Left forelimb (tissue), 1 donor: ENCODE measurements around the gene IKZF3.
"Not testable (repeated sequence)": the region's sequence is repeated elsewhere in the genome, so short reads cannot be mapped to it uniquely, and the experiment has no call there.

Source experiments
- DNase-seq: peaks from one replicate; pipeline ENCODE4 v3.0.0-alpha.2; 2018; ENCODE audit warnings: low spot score

IKZF3 gene

DNA sequence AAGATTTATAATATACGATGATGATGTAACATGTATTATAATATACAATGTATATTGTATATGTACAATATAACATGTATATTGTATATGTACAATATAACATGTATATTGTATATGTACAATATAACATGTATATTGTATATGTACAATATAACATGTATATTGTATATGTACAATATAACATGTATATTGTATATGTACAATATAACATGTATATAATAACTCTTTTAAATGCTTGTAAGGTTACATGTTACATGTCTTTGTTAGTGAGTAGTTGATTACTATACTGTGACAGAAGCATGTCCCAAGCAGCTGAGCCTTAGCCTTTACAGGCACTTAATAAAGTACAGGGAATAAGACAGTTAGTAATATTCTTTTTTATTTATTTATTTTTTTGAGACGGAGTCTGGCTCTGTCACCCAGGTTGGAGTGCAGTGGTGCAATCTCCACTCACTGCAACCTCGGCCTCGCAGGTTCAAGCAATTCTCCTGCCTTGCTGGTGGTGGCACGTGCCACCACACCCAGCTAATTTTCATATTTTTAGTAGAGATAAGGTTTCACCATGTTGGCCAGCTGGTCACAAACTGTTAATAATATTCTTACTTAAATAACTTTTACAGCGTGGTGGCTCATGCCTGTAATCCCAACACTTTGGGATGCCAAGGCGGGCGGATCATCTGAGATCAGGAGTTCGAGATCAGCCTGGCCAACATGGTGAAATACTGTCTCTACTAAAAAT is 8.0 kb downstream of the IKZF3 start:
- not testable (repeated sequence) for DNase-seq

DNA sequence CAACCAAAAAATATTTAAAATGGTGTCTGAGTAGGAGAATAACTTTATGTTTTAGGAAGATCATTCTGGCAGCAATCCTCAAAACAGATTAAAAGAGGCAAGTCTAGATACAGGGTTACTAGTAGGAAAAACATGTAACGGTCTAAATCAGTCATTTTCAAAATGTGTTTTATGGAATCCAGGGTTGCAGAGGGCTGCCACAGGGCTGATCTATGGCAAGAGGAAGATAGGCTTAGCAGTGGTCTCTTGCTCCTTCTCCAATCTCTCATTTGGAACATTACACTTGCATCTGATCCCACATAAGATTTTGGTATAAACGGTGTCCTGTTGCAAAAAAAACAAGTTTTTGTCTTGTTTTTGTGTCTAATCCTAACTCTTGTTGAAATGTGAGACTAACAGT is 9.2 kb downstream of the IKZF3 start:
- DNase-seq, result no peak

DNA sequence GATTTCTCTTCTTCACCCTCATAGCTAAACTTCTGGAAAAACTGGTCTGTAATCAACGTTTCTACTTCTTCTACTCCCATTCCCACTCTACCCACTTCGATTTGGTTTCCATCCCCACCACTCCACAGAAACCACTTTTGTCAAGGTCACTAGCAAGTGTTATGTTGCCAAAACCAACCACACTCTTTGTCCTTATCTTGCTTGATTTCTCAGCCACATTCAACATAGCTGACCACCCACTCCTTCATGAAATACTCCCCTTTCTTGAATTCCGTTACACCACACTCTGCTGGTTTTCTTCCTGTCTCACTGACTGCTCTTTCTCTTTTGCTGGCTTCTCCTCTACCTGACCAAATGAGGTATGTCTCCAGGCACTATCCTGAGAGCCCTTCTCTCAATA is 11.9 kb downstream of the IKZF3 start:
- DNase-seq, result no peak

DNA sequence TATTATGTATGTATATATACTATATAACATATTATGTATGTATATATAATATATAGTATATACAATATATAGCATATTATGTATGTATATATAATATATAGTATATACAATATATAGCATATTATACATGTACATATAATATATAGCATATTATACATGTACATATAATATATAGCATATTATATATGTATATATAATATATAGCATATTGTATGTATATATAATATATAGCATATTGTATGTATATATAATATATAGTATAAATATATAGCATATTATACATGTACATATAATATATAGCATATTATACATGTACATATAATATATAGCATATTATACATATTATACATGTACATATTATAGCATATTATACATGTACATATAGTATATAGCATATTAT is 13.9 kb downstream of the IKZF3 start:
- DNase-seq, result not testable (repeated sequence)

DNA sequence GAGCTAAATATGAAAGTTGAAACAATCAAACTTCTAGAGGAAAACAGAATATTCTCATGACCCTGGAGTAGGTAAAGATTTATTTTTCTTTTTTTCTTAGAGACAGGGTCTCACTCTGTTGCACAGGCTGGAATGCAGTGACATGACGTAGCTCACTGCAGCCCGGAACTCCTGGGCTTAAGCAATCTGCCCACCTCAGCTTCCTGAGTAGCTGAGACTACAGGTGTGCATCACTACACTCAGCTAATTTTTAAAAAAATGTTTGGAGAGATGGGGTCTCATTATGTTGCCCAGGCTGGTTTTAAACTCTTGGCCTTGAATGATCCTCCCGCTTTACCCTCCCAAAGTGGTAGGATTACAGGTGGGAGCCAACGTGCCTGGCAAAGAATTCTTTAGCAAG is 15.5 kb downstream of the IKZF3 start:
- no peak for DNase-seq

DNA sequence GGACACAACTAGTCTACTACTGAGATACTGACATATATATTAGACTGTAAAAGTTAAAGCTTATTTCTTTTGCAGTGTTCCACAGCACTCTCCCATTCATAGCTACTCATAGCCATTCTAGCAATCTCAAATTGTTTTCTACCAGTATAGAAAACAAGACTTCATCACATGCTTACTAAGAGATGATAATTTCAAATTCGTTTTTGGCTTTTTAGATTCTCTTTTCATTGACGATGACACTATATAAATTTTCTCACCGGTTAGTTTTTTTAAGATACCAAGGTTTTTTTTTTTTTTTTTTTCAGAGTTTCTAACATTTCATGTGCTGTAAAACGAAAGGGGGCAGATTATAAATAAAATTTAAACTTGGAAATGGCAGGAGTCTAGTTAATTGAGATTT is 17.9 kb downstream of the IKZF3 start:
- no peak for DNase-seq

DNA sequence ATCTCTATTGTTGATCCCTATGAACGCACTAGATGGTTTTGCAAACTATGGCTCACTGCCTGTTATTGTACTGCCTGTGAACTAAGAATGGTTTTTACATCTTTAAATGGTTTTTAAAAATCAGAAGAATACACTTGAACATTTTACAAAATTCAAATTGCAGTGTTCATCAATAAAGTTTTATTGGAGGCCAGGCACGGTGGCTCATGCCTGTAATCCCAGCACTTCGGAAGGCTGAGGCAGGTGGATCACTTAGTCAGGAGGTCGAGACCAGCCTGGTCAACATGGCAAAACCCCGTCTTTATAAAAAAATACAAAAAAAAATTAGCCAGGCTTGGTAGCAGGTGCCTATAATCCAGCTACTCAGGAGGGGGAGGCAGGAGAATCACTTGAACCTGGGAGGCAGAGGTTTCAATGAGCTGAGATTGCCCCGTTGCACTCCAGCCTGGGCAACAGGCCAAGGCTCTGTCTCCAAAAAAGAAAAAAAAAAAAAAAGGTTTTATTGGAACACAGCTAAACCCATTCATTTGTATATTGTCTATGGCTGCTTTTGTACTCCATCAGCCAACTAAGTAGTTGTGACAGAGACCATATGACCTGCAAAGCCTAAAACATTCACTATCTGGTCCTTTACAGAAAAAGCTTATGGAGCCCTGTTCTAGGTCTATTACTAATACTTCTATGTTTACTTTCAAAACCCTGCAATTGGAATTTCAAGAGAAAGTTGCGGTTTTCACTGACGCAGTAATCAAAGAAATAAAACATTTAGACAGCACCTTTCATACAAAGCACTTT is 18.9 kb downstream of the IKZF3 start:
- DNase-seq, result no peak

DNA sequence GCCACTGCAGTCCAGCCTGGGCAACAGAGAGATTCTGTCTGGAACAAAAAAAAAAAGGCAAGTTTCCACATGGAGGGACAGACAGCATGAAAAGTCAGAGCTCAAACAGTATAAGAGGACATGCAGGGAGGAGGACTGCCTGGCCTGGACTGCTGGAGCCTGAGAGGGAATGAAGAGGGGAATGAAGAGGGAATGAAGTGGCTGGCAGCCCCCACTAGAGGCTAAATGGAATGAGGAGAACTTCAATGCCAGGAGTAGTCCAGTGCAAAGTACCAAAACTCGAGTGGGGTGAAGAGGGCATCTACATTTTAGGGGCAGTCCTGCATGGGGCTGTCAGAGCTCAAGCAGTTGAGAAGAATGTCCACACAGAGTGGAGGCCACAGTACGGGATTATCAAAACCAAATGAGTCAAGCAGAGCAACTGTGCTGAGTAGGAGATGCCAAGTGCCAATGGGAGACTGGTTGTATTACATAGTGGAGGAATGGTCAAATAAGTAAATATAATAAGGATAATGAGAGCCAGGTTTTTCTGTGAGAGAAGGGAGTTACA is 22.9 kb downstream of the IKZF3 start:
- DNase-seq, result no peak

DNA sequence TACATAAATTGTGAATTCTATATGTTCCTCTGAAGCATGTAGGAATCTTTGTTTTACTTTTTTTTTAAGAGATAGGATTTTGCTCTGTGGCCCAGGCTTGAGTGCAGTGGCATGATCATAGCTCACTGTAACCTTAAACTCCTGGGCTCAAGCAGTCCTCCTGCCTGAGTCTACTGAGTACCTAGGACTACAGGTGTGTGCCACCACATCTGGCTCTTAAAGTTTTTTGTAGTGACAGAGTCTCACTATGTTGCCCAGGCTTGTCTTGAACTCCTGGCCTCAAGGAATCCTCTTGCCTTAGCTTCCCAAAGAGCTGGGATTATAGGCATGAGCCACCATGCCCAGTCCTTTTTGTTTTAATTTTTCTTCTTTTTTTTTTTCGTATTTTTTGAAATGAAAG is 25.3 kb downstream of the IKZF3 start:
- no peak for DNase-seq

DNA sequence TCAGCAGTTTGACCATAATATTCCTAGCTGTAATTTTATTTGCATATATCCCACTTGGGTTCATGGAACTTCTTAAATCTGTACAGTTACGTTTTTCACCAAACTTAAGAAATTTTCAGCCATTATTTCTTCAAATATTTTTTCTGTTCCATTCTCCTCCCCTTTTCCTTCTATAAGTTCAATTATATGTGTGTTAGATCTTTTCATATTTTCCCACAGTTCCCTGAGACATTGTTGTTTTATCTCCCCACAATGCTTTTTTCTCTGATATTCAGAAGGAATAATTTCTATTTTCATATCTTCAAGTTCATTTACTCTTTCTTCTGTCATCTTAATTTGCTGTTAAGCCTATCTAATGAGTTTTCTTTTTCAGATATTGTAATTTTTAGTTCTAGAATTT is 26.1 kb downstream of the IKZF3 start:
- DNase-seq, result no peak

DNA sequence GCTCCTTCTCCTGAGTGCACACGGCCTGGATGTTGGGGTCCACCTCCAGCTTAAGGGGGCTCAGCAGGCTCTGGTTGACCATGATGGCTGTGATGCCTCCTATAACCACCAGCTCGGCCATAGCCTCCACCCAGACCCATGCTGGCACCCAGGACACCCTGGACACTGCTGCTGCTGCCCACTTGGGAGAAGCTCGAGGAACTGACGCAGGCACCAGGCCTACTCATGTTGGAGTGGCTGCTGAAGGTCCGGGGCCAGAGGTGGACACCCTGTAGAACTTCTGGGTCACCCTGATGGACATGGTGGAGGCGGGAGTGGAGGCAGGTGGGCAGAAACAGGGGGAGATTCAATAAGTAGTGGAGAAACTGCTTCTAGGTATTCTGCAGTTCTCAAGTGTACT is 28.0 kb downstream of the IKZF3 start:
- DNase-seq, result no peak

DNA sequence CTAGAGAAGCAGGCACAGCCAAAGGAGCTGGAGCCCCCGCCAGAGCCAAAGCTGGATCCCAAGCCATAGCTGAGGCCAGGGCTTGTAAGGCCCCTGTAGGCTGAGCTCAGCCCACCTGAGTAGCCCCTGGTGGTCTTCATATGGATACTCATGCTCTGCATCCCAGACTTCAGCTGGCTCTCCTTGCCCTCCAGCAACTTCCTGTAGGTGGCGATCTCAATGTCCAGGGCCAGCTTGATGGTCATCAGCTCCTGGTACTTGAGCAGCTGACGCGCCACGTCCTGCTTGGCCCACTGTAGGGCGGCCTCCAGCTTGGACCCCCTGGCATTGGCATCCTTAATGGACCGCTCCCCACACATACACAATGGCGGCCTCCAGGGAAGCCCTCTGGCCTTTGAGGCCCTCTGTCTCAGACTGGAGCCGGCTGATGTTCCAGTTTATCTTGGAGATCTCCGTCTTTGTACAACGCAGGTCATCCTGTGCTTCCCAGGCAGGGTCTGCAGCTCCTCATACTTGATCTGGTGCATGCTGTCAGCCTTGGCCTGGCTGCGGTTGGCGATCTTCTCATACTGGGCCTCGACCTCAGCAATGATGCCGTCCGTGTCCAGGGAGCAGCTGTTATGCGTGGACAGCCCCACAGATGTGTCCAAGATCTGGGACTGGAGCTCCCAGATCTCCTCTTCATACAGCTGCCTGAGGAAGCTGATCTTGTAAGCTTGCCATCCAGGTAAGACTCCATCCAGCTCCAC is 28.9 kb downstream of the IKZF3 start:
- no peak for DNase-seq

DNA sequence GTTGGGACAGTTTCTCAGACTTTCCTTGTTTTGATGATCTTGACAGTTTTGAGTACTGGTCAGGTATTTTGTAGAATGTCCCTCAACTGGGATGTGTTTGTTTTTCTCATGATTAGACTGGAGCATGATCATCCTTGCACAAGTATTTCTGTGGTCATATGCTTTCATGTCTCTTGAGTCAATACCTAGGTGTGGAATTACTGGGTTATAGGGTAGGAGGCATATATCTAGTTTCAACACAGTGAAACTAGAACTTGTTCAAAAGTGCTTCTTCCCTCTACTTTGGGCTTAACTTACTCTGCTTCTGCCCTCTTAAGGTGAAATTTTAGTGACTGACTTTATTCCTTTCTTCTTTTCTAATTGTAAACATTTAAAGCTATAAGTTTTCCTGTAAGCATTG is 30.1 kb downstream of the IKZF3 start:
- DNase-seq, result no peak

DNA sequence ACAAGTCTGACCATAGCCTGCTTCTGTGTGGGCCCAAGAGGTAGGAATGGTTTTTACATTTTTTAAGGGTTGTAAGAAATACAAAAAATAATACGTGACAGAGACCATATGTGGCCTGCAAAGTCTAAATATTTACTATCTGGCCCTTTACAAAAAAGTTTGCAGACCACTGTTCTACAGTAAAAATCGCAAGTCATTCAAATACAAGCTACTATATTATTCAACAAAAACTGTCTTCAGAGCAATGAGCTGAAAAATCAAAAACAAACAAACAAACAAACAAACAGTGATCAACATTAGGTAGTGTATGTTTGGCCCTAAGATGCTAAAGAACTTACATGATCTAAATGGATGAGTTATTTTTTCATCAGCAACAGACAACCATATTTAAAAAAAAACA is 32.5 kb downstream of the IKZF3 start:
- DNase-seq, result no peak

DNA sequence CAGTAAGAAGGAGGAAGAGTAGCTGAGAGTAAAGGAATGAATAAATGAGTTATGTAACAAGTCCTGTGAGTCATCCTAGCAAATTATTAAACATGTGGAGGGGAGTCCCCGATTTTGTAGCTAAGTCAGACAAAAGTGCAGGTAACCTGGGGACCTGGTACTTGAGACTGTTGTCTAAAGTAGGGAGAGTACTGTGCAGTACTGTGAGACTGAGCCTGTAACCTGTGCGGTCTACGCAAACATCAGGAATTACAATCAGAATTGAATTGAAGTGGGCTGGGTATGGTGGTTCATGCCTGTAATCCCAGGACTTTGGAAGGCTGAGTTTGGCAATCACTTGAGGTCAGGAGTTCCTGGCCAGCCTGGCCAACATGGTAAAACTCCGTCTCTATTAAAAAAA is 35.7 kb downstream of the IKZF3 start:
- DNase-seq, result no peak

DNA sequence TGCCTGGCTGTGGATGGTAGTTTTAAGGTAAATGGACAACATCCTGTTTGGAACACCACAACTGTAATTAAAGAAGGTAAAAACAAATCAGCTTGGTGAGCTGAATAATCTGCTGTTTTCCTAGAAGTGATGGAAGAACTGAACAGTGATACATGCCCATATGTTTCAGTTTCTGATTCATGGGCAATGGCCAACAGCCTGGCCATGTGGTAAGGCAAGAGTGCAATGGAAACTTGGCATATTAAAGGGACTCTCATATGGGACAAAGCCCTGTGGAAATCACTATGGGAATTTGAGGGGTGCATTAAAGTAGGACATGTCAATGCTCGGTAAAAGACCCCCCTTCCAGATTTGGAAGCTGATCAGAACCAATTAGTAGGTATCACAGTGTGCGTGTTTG is 37.8 kb downstream of the IKZF3 start:
- no peak for DNase-seq

DNA sequence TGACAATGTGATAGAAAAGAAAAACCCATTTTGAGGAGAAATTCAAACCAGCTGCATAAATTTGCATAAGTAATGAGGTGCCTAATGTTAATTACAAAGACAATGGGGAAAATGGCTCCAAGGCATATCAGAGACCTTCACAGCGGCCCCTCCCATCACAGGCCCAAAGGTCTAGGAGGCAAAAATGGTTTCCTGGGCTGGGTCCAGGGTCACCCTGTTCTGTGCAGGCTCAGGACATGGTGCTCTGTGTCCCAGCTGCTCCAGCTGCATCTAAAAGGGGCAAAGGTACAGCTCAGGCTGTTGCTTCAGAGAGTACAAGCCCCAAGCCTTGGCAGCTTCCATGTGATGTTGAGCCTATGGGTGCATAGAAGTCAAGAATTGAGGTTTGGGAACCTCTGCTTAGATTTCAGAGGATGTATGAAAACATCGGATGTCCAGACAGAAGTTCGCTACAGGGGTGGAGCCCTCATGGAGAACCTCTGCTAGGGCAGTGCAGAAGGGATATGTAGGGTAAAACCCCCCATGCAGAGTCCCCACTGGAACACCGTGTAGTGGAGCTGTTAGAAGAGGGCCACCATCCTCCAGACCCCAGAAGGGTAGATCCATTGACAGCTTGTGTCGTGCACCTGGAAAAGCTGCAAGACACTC is 40.6 kb downstream of the IKZF3 start:
- no peak for DNase-seq

DNA sequence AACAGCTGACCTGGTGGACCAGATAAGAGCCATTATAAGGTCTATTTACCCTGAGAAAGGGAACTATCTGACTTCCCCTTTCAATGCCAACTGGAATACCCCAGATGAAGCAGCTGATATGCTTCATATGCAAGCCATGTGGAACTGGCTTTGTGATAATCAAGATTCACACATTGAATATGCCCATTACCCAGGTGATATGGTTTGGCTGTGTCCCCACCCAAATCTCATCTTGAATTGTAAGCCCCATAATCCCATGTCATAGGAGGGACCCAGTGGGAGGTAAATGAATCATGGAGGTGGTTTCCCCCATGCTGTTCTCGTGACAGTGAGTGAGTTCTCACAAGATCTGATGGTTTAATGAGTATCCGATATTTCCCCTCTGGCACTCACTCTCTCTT is 42.1 kb downstream of the IKZF3 start:
- DNase-seq, result no peak

DNA sequence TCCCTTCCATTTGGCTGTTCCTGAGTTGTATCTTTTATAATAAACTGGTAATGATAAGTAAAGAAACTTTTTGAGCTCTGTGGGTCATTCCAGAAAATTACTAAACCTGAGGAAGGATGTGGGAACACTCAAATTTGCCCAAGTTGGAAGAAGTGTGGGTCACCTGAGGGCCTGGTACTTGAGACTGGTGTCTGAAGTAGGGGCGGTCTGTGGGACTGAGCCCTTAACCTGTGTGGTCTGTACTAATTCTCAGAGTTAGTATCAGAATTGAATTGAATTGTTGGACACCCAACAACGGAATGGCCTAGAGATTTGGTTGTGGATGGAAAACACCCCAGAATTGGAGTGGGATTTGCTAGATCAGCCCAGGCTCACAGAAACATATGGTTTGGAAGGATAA is 43.1 kb downstream of the IKZF3 start:
- no peak for DNase-seq

DNA sequence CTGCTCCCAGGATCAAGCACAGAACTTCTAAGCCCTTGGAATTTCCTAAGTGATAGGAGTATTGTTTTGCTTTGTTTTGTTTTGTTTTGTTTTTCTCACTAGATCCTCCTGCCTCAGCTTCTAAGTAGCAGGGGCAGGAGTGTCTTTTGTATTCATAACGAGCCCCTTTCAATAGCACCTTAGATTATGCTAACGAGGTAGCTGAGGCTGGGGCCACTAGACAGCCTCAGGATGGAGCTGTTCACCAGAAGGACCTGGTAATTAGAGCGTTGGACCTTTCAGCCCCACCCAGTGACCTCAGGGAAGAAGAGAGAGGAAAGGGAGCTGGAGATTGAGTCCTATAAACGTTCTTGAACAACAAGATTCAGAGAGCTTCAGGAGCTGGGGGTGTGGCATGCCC is 43.6 kb downstream of the IKZF3 start:
- no peak for DNase-seq

DNA sequence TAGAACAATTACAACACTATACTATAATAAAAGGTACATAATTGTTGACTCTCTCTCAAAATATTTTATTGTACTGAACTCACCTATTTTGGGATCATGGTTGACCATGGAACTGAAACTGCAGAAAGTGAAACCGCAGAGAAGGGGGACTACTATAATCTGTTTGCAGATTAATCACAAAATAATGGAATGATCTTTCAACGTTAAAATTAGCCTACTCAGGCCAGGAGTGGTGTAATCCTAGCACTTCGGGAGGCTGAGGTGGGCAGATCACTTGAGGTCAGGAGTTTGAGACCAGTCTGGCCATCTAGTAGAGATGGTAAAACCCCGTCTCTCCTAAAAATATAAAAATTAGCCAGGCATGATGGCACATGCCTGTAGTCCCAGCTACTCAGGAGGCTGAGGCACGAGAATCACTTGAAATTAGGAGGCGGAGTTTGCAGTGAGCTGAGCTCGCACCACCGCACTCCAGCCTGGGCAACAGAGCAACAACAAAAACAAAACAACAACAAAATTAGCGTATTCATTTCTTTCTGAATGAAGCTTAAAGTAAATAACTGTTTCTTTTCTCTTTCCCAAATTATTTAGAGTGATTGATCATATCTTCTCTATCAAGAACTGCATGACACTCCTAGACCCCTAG is 45.6 kb downstream of the IKZF3 start:
- no peak for DNase-seq

DNA sequence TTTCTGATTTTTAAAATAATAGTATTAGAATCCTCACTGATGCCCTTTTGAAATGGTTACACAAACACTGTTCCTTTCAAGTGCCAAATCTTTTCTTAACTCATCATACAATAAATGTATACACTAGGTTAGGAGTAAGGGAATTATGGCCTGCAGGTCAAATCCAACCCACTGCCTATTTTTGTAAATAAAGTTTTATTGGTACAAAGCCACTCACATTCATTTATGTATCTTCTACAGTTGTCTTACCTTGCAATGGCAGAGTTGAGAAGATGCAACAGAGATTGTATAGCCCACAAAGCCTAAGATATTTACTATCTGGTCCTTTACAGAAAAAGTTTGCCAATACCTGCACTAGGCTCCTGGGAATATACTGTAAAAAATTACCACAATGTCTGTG is 47.8 kb downstream of the IKZF3 start:
- DNase-seq, result no peak
